GM18861 (cell line): Measurements from ENCODE around the gene FUOM.
A peak's percentile ranks its signal among the peaks of the same experiment; 100 is the strongest.
"Not testable (repeated sequence)": the region's sequence is repeated elsewhere in the genome, so short reads cannot be mapped to it uniquely, and the experiment has no call there.

Experiments used
- ATAC-seq: cut with Tn5 transposase; IDR thresholded peaks from one replicate; pipeline ENCODE4 v1.9.1; 2021; ENCODE audit not compliant: unreplicated experiment

The FUOM gene

GRCh38 chr10:133335246-133336117 lies 22.3 kb downstream of the FUOM start:
- no peak for ATAC-seq

- ATAC-seq: no peak
Measured at GRCh38 chr10:133334503-133335245, 23.1 kb downstream of the FUOM start.

GRCh38 chr10:133332936-133333699 lies 24.7 kb downstream of the FUOM start:
- no peak for ATAC-seq

GRCh38 chr10:133329491-133330202 lies 28.2 kb downstream of the FUOM start:
- ATAC-seq: peak; percentile 82

- no peak for ATAC-seq
Measured at GRCh38 chr10:133328358-133329343, 29.2 kb downstream of the FUOM start.

- ATAC-seq: no peak
Measured at GRCh38 chr10:133327651-133328357, 30.0 kb downstream of the FUOM start.

GRCh38 chr10:133326745-133327650 lies 30.8 kb downstream of the FUOM start:
- no peak for ATAC-seq

GRCh38 chr10:133326223-133326551 lies 31.6 kb downstream of the FUOM start:
- ATAC-seq: no peak

- no peak for ATAC-seq
Measured at GRCh38 chr10:133325440-133326222, 32.2 kb downstream of the FUOM start.

- no peak for ATAC-seq
Measured at GRCh38 chr10:133324857-133325260, 33.0 kb downstream of the FUOM start.

GRCh38 chr10:133324198-133324792 lies 33.5 kb downstream of the FUOM start:
- no peak for ATAC-seq

- ATAC-seq: not testable (repeated sequence)
Measured at GRCh38 chr10:133322064-133322709, 35.6 kb downstream of the FUOM start.

- not testable (repeated sequence) for ATAC-seq
Measured at GRCh38 chr10:133320852-133321422, 36.9 kb downstream of the FUOM start.

- ATAC-seq: peak; percentile 69
Measured at GRCh38 chr10:133318494-133319127, 39.2 kb downstream of the FUOM start.

- ATAC-seq: no peak
Measured at GRCh38 chr10:133316732-133317131, 41.1 kb downstream of the FUOM start.

- ATAC-seq: no peak
Measured at GRCh38 chr10:133316266-133316665, 41.6 kb downstream of the FUOM start.
